ENCODE measurements around the gene LMNB1.

The LMNB1 gene

GRCh38 chr5:126875303-126875785, 98.4 kb downstream of the LMNB1 start:
- no peak for TF ChIP-seq CTCF (IDR thresholded peaks at IDR 0.05; ENCODE audit: low read depth, low read length, missing control alignments)
- no peak overlapping the region for H3K4me3 ChIP-seq (ENCODE audit: low read depth, low read length)
- no peak for DNase-seq (ENCODE audit: low read depth)
- in situ Hi-C loops (cut with HindIII; ENCODE audit: low sequenced_read_pairs) = no loop called here

GRCh38 chr5:126877602-126878001, 100.7 kb downstream of the LMNB1 start:
- H3K4me3 ChIP-seq (ENCODE audit: low read depth, low read length) = no peak overlapping the region
- DNase-seq (ENCODE audit: low read depth) = no peak
- no peak for TF ChIP-seq CTCF (IDR thresholded peaks at IDR 0.05; ENCODE audit: low read depth, low read length, missing control alignments)
- in situ Hi-C loops (cut with HindIII; ENCODE audit: low sequenced_read_pairs) = no loop called here

GRCh38 chr5:126878085-126878484, 101.1 kb downstream of the LMNB1 start:
- DNase-seq (ENCODE audit: low read depth) = no peak
- TF ChIP-seq CTCF (IDR thresholded peaks at IDR 0.05; ENCODE audit: low read depth, low read length, missing control alignments) = no peak
- in situ Hi-C loops (cut with HindIII; ENCODE audit: low sequenced_read_pairs) = no loop called here
- H3K4me3 ChIP-seq (ENCODE audit: low read depth, low read length) = no peak overlapping the region

GRCh38 chr5:126878634-126879033, 101.7 kb downstream of the LMNB1 start:
- TF ChIP-seq CTCF (IDR thresholded peaks at IDR 0.05; ENCODE audit: low read depth, low read length, missing control alignments) = no peak
- H3K4me3 ChIP-seq (ENCODE audit: low read depth, low read length) = no peak overlapping the region
- in situ Hi-C loops (cut with HindIII; ENCODE audit: low sequenced_read_pairs) = no loop called here
- no peak for DNase-seq (ENCODE audit: low read depth)

GRCh38 chr5:126881821-126882600, 105.1 kb downstream of the LMNB1 start:
- no peak overlapping the region for H3K4me3 ChIP-seq (ENCODE audit: low read depth, low read length)
- no peak for DNase-seq (ENCODE audit: low read depth)
- in situ Hi-C loops (cut with HindIII; ENCODE audit: low sequenced_read_pairs) = no loop called here
- TF ChIP-seq CTCF (IDR thresholded peaks at IDR 0.05; ENCODE audit: low read depth, low read length, missing control alignments) = no peak

GRCh38 chr5:126883564-126884245, 106.8 kb downstream of the LMNB1 start:
- in situ Hi-C loops (cut with HindIII; ENCODE audit: low sequenced_read_pairs) = no loop called here
- no peak for DNase-seq (ENCODE audit: low read depth)
- TF ChIP-seq CTCF (IDR thresholded peaks at IDR 0.05; ENCODE audit: low read depth, low read length, missing control alignments) = no peak
- no peak overlapping the region for H3K4me3 ChIP-seq (ENCODE audit: low read depth, low read length)
